Measurements from ENCODE around the gene HDC. TPM values are rescaled to one million over a fixed set of nuclear protein-coding genes. Genes with fewer than 3 reads are reported as not detected.

The HDC gene
- polyA plus RNA-seq, 1 of the 3 experiments (the other 2 are of a cell fraction): not detected

- WGBS (ENCODE audit: low lambda C conversion rate): 67% methylated on average over 2 of the region's 2 CpGs
- no peaks in the 10 kb centered on the region for H3K9me3 ChIP-seq
- H3F3A ChIP-seq (replicated peaks; ENCODE audit: insufficient read depth): no peaks in the 10 kb centered on the region
- H3K4me1 ChIP-seq (ENCODE audit: control insufficient read depth in 1 of 2, insufficient read depth in 2 of 2, low read depth in 1 of 2, low read length in 1 of 2): peaks cover 0 to 7% of the 10 kb centered on the region in 2 experiments; a peak in 1 of 4 replicates
- H3K4me3 ChIP-seq (ENCODE audit: low read depth in 2 of 2, low read length in 1 of 2): no peak overlapping the region
- no peak overlapping the region for H3K9ac ChIP-seq
- POLR2A ChIA-PET: no interaction called here
- no peaks in the 10 kb centered on the region for H4K20me1 ChIP-seq (ENCODE audit: insufficient read depth)
- CTCF ChIA-PET: no interaction called here
- H3K9me2 ChIP-seq: no peaks in the 10 kb centered on the region
- no peaks in the 10 kb centered on the region for H3K27me3 ChIP-seq (ENCODE audit: insufficient read depth)
- TF ChIP-seq TCF12 (IDR thresholded peaks at IDR 0.05) (no peak), NFIC (IDR thresholded peaks at IDR 0.05; ENCODE audit: borderline replicate concordance) (no peak), CHD2 (IDR thresholded peaks at IDR 0.05; ENCODE audit: low read length, partially characterized antibody) (no peak), ELF1 (IDR thresholded peaks at IDR 0.05) (no peak), RAD21 (IDR thresholded peaks at IDR 0.05; ENCODE audit: low read length) (no peak), USF2 (IDR thresholded peaks at IDR 0.05; ENCODE audit: borderline replicate concordance, low read depth, low read length) (no peak), MAX (IDR thresholded peaks at IDR 0.05; ENCODE audit: low read depth) (no peak), NRF1 (IDR thresholded peaks at IDR 0.05; ENCODE audit: low read depth, low read length) (no peak), CTCF (IDR thresholded peaks at IDR 0.05) (no peak), TEAD4 (IDR thresholded peaks at IDR 0.05; ENCODE audit: borderline replicate concordance, insufficient read depth) (no peak), SIN3A (IDR thresholded peaks at IDR 0.05; ENCODE audit: borderline replicate concordance, low read depth, low read length) (no peak), RCOR1 (IDR thresholded peaks at IDR 0.05; ENCODE audit: low read length) (no peak), GABPA (IDR thresholded peaks at IDR 0.05; ENCODE audit: low read depth) (no peak)
- no peaks in the 10 kb centered on the region for H3K79me2 ChIP-seq (ENCODE audit: insufficient read depth)
- no peak for DNase-seq
- no peak overlapping the region for H2AFZ ChIP-seq (ENCODE audit: low read depth)
- no peak overlapping the region for H3K4me2 ChIP-seq
- H3K27ac ChIP-seq (ENCODE audit: low read depth in 2 of 2, low read length in 1 of 2): no peak overlapping the region
- H3K36me3 ChIP-seq (replicated peaks in 1 of 2; ENCODE audit: control insufficient read depth in 1 of 2, insufficient read depth in 2 of 2, low read length in 1 of 2): no peaks in the 10 kb centered on the region
These were observed 18.9 kb downstream of the HDC start for GRCh38 chr15:50246631-50247030.

- WGBS (ENCODE audit: low lambda C conversion rate): 83% methylated on average over 2 of the region's 2 CpGs
- Histone ChIP-seq H3K36me3 (replicated peaks in 1 of 2; ENCODE audit: control insufficient read depth in 1 of 2, insufficient read depth in 2 of 2, low read length in 1 of 2) (no peaks in the 10 kb centered on the region), H3K4me1 (ENCODE audit: control insufficient read depth in 1 of 2, insufficient read depth in 2 of 2, low read depth in 1 of 2, low read length in 1 of 2) (peaks cover 0 to 7% of the 10 kb centered on the region in 2 experiments; a peak in 1 of 4 replicates), H3K9me3 (no peaks in the 10 kb centered on the region), H3K27me3 (ENCODE audit: insufficient read depth) (no peaks in the 10 kb centered on the region), H2AFZ (ENCODE audit: low read depth) (no peak overlapping the region), H3K79me2 (ENCODE audit: insufficient read depth) (no peaks in the 10 kb centered on the region), H4K20me1 (ENCODE audit: insufficient read depth) (no peaks in the 10 kb centered on the region), H3K4me3 (ENCODE audit: low read depth in 2 of 2, low read length in 1 of 2) (no peak overlapping the region), H3K27ac (ENCODE audit: low read depth in 2 of 2, low read length in 1 of 2) (no peak overlapping the region), H3F3A (replicated peaks; ENCODE audit: insufficient read depth) (no peaks in the 10 kb centered on the region), H3K9me2 (no peaks in the 10 kb centered on the region), H3K4me2 (no peak overlapping the region), H3K9ac (no peak overlapping the region)
- no peak for TF ChIP-seq USF1 (IDR thresholded peaks at IDR 0.05; ENCODE audit: borderline replicate concordance, low read depth)
- no peak for TF ChIP-seq MEF2A (IDR thresholded peaks at IDR 0.05; ENCODE audit: borderline replicate concordance, low read depth)
- TF ChIP-seq MAX (IDR thresholded peaks at IDR 0.05; ENCODE audit: low read depth): no peak
- TF ChIP-seq GABPA (IDR thresholded peaks at IDR 0.05; ENCODE audit: low read depth): no peak
- TF ChIP-seq ELF1 (IDR thresholded peaks at IDR 0.05): no peak
- TF ChIP-seq EP300 (IDR thresholded peaks at IDR 0.05; ENCODE audit: borderline replicate concordance in 1 of 2, low read depth in 1 of 2, low read length in 1 of 2): no peak
- TF ChIP-seq EZH2phosphoT487 (IDR thresholded peaks at IDR 0.05; ENCODE audit: borderline replicate concordance, low read depth): no peak
- TF ChIP-seq POLR2AphosphoS5 (IDR thresholded peaks at IDR 0.05; ENCODE audit: low read depth, low read length): no peak
- CTCF ChIA-PET: interaction anchor here (1.7 kb wide), 1 partner anchor 16 kb away, joined by 4 read pairs; no protein-coding TSS in a partner anchor
- no peak for DNase-seq
- POLR2A ChIA-PET: no interaction called here
These were observed 20.4 kb downstream of the HDC start for GRCh38 chr15:50244959-50245624.

All from SK-N-SH (cell line).